K562 (cell line): ENCODE results near the gene DGUOK. TPM values are rescaled to one million over a fixed set of nuclear protein-coding genes. Genes with fewer than 3 reads are reported as not detected.
A peak's percentile ranks its signal among the peaks of the same experiment; 100 is the strongest.

Experiments used
- ATAC-seq: fragments of 200-7000 bp; cut with Tn5 transposase; 3 replicates; pipeline ENCODE4 v1.9.1; 2020; ENCODE audit warnings: moderate library complexity
- BruUV-seq: library from RNA; stranded (reverse); fragments of 400-500 nt; replicated peaks from 2 replicates; lab custom pipeline; 2021; lab: Mats Ljungman, UMichigan
- CTCF ChIA-PET: fragments of 300-600 bp; formaldehyde crosslinking; extraction: SDS; loops from one replicate; lab custom pipeline; 2021; ENCODE audit warnings: low intra/inter-chr PET ratio; lab: Yijun Ruan, JAX
- POLR2A ChIA-PET: fragments of 300-600, 350-650 bp; sonication (Branson Sonifier 250); formaldehyde crosslinking; extraction: SDS; loops from one replicate; lab custom pipeline; 2021; ENCODE audit warnings: antibody characterized with exemption, inconsistent platforms; lab: Yijun Ruan, JAX
- DNase-seq, 4 experiments: peaks; one replicate each; pipeline versions ENCODE4 v3.0.0 to v3.0.0-alpha.2; 2011 to 2018; ENCODE audit warnings: low spot score in 3 of 4, mixed read lengths in 3 of 4; ENCODE audit errors: extremely low read depth in 1 of 4
- FAIRE-seq: peaks from 2 replicates; lab custom pipeline; 2011; peaks lifted over from hg19 to GRCh38; lab: Jason Lieb, UNC
- H2AFZ ChIP-seq: 2 replicates; pipeline ENCODE4 v1.6.0; 2011; ENCODE audit warnings: low read depth, low read length, control low read depth, inconsistent platforms
- H3K27ac ChIP-seq: fragments of 200-600 bp; 3 replicates; pipeline ENCODE4 v1.8.0; 2011; ENCODE audit warnings: low read depth, mild to moderate bottlenecking, control low read depth, inconsistent platforms, low read length, moderate library complexity, mixed read lengths; ENCODE audit errors: extremely low read depth
- H3K27me3 ChIP-seq, 2 experiments: fragments of 300-600 bp in 1 of 2; 2 replicates in 1 of 2; 3 replicates in 1 of 2; pipeline versions ENCODE4 v1.6.0 to v1.8.0; 2011; ENCODE audit warnings: inconsistent platforms in 2 of 2, low read length in 2 of 2, mild to moderate bottlenecking in 1 of 2, mixed read lengths in 1 of 2, moderate library complexity in 1 of 2; ENCODE audit not compliant: control insufficient read depth in 2 of 2, insufficient read depth in 2 of 2
- H3K36me3 ChIP-seq: fragments of 300-600 bp; 3 replicates; pipeline ENCODE4 v1.8.0; 2011; ENCODE audit warnings: mild to moderate bottlenecking, low read length, inconsistent platforms; ENCODE audit not compliant: control insufficient read depth, insufficient read depth
- H3K4me1 ChIP-seq, 2 experiments: fragments of 200-600 bp in 1 of 2; replicated peaks in 1 of 2; 2 replicates in 1 of 2; 3 replicates in 1 of 2; pipeline versions ENCODE4 v1.5.1 to v1.8.0; 2011; ENCODE audit warnings: inconsistent platforms in 2 of 2, low read length in 2 of 2, mild to moderate bottlenecking in 1 of 2, mixed read lengths in 1 of 2, moderate library complexity in 1 of 2; ENCODE audit not compliant: control insufficient read depth in 2 of 2, insufficient read depth in 2 of 2
- H3K4me2 ChIP-seq: 2 replicates; pipeline ENCODE4 v1.6.1; 2011; ENCODE audit warnings: low read length, control low read depth, inconsistent platforms, mixed read lengths; ENCODE audit not compliant: insufficient read depth
- H3K4me3 ChIP-seq: fragments of 200-600 bp; sonication (generic), shearing (Covaris generic); 2 replicates; pipeline ENCODE4 v1.5.1; 2016; ENCODE audit warnings: control low read depth, inconsistent platforms
- H3K79me2 ChIP-seq: fragments of 200-600 bp; 3 replicates; pipeline ENCODE4 v1.8.0; 2011; ENCODE audit warnings: low read length, inconsistent platforms; ENCODE audit not compliant: control insufficient read depth, insufficient read depth
- H3K9ac ChIP-seq, 2 experiments: 2 replicates each; pipeline versions ENCODE4 v1.6.0 to v1.6.1; 2011; ENCODE audit warnings: low read depth in 2 of 2, low read length in 2 of 2, control low read depth in 1 of 2, inconsistent platforms in 1 of 2, mild to moderate bottlenecking in 1 of 2, mixed read lengths in 1 of 2; ENCODE audit not compliant: insufficient read depth in 1 of 2
- H3K9me1 ChIP-seq: one replicate; pipeline ENCODE4 v1.6.0; 2011; ENCODE audit warnings: inconsistent platforms, mild to moderate bottlenecking, low read length, moderate library complexity; ENCODE audit not compliant: control insufficient read depth, insufficient read depth
- H3K9me3 ChIP-seq: replicated peaks from 2 replicates; pipeline ENCODE4 v1.5.1; 2011; ENCODE audit warnings: low read depth, low read length, inconsistent platforms; ENCODE audit not compliant: control insufficient read depth, insufficient read depth
- H4K20me1 ChIP-seq: replicated peaks from 2 replicates; pipeline ENCODE4 v1.6.1; 2011; ENCODE audit warnings: low read length, inconsistent platforms, mixed read lengths; ENCODE audit not compliant: control insufficient read depth, insufficient read depth
- AFF4 ChIP-seq: sonication (generic); formaldehyde crosslinking; IDR thresholded peaks from 2 replicates; pipeline ENCODE4 v1.8.0; 2023; ENCODE audit warnings: mild to moderate bottlenecking, missing genetic modification reagents
- CTCF ChIP-seq, 3 experiments: IDR thresholded peaks in 2 of 3; conservative IDR thresholded peaks in 1 of 3; 2 replicates each; pipeline ENCODE4 v1.5.1; 2011 to 2012; ENCODE audit warnings: low read length in 3 of 3, mild to moderate bottlenecking in 3 of 3, control low read depth in 2 of 3, improper control_type of control experiment in 1 of 3, inconsistent platforms in 1 of 3, low read depth in 1 of 3, mixed read lengths in 1 of 3, moderate library complexity in 1 of 3; ENCODE audit not compliant: insufficient read depth in 2 of 3
- ZFP30 ChIP-seq: fragments of 250-450 bp; sonication (Bioruptor Pico); IDR thresholded peaks from 2 replicates; pipeline ENCODE4 v1.8.0; 2022; ENCODE audit warnings: moderate library complexity, mild to moderate bottlenecking, inconsistent platforms, borderline replicate concordance
- ZKSCAN1 ChIP-seq: fragments of 150-350 bp; IDR thresholded peaks from 2 replicates; pipeline ENCODE4 v1.6.1; 2016; ENCODE audit warnings: low read depth, low read length
- ZNF175 ChIP-seq: fragments of 200-800 bp; sonication (Bioruptor generic); IDR thresholded peaks from 2 replicates; pipeline ENCODE4 v1.6.1; 2016; ENCODE audit warnings: low read depth, mild to moderate bottlenecking, missing genetic modification characterization, missing compliant biosample characterization
- WGBS: fragments of 100-300 bp; shearing (Covaris generic); methylation state at CpG from one replicate; pipeline ENCODE4 v1.1.6; 2016; ENCODE audit warnings: low coverage, mixed read lengths; ENCODE audit not compliant: insufficient coverage; ENCODE audit errors: missing lambda C conversion rate; 5-methylcytosine and 5-hydroxymethylcytosine counted together
- in situ Hi-C: fragments of 300-500 bp; cut with MboI; formaldehyde crosslinking; loops from 4 replicates; pipeline ENCODE4 v1.15.0; 2018; ENCODE audit warnings: inconsistent platforms, mixed read lengths
- intact Hi-C: fragments of 100-400 bp; cut with micrococcal nuclease; formaldehyde crosslinking; loops from 2 replicates; pipeline ENCODE4 v1.14.2; 2022
- polyA plus RNA-seq, 8 experiments: library from polyadenylated mRNA; depleted of rRNA in 4 of 8; stranded (reverse) in 5 of 8; unstranded in 3 of 8; fragments of >200 nt; fragmentation: Nextera tagmentation in 2 of 8; fragmentation: Illumina TruSeq in 1 of 8; extraction: Ambion mirVana in 2 of 8; extraction: Trizol in 1 of 8; gene quantifications; 2 replicates each; pipeline versions ENCODE4 v1.2.1 to v1.2.3, GENCODE V29; 2011 to 2014; ENCODE audit warnings: inconsistent platforms in 1 of 8, missing spikeins in 1 of 8
- total RNA-seq, 7 experiments: library from RNA; depleted of rRNA in 6 of 7; stranded (reverse); fragments of >200 nt in 6 of 7; fragmentation: Illumina TruSeq in 2 of 7; extraction: Trizol in 2 of 7; gene quantifications; 2 replicates each; pipeline versions ENCODE4 v1.2.1 to v1.2.3, GENCODE V29; 2011 to 2021; ENCODE audit warnings: low replicate concordance in 1 of 7
- TF ChIP-seq, protein P1 (sequence below), 3 experiments: fragments of 200-800 bp in 1 of 3; sonication (Bioruptor generic) in 1 of 3; sonication (generic) in 1 of 3; formaldehyde crosslinking in 1 of 3; IDR thresholded peaks; 2 replicates each; pipeline versions ENCODE4 v1.6.1 to v1.8.0; 2016 to 2022; ENCODE audit warnings: mild to moderate bottlenecking in 2 of 3, missing compliant biosample characterization in 2 of 3, missing genetic modification characterization in 2 of 3, missing genetic modification reagents in 1 of 3

The DGUOK gene
- total and polyA plus RNA-seq, 9 of the 15 experiments (the other 6 are each of a cell fraction or from before 2014, with no cell fraction given) = 67.0 to 288 (median 126) TPM

DNA sequence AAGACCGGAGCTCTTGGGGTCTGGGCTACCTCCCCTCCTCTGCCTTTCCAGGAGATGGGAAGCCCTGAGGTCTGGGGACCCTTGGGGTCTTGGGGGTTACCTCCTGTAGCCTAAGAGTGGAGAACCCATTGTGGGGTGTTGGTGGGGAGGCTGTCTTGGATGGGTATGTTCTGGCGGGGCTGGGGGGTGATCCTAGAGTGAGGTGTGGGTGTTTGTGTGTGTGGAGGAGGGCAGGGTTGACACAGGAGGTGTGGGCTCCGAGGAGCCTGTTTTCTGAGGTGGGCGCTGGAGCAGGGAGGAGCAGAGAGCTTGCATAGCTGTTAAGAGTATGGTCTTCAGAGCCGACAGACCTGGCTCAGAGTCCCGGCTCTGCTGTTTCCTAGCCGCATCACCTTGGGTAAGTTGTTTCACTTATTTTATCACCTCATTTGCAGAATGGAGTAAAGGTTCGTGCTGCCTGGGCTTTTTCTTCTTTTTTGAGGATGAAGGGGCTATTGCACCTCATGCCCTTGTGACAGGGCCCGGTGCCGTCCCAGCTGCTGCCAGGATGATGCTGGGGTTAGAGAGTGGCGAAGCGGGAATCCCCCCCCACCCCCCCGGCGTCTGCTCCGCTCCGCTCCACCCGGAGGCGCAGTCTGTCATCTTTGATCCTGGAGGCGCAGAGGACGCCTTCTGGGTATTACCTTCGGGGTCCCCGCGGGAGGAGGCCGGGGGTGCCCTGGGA lies 75.3 kb downstream of the DGUOK start:
- intact Hi-C loops = loop anchor here (5.0 kb wide), 2 partner anchors 35 to 140 kb away; no protein-coding TSS in a partner anchor
- H3K9ac ChIP-seq = peak overlapping the region in 1 of 2 experiments; percentile 53; a peak in 2 of 4 replicates

More for the DNA sequence above, 75.3 kb downstream of the DGUOK start:
- Histone ChIP-seq H4K20me1 (peaks cover 10% of the 10 kb centered on the region; the same call in 1 of the 2 replicates), H3K36me3 (peaks cover 12% of the 10 kb centered on the region; the same call in 2 of the 3 replicates), H2AFZ (peak overlapping the region; percentile 44; the same call in 1 of the 2 replicates), H3K4me2 (peak overlapping the region; percentile 97), H3K9me1 (no peaks in the 10 kb centered on the region), H3K4me3 (peak overlapping the region; percentile 58), H3K79me2 (peaks cover 92% of the 10 kb centered on the region), H3K27ac (no peak overlapping the region), H3K9me3 (no peaks in the 10 kb centered on the region), H3K4me1 (peaks cover 41 to 47% of the 10 kb centered on the region in 2 experiments), H3K27me3 (no peaks in the 10 kb centered on the region)
- ChIA-PET CTCF (no interaction called here), POLR2A (interaction anchor here (0.6 to 2.7 kb wide), 9 partner anchors 8 to 748 kb away, joined by 3 to 19 read pairs (median 4); no protein-coding TSS in a partner anchor)
- no peak for TF ChIP-seq ZNF175 (CRISPR knock-in tag)
- 0 out of 6 replicates have a peak, but pooled peaks of 1 of the 3 experiments have one; percentile 0 for TF ChIP-seq CTCF (IDR thresholded peaks at IDR 0.05 in 2 of 3, conservative IDR thresholded peaks at IDR 0.05 in 1 of 3; ENCODE audit: insufficient read depth in 2 of 3, low read depth in 1 of 3, low read length in 3 of 3)
- no peak for TF ChIP-seq ZFP30 (CRISPR knock-in tag)
- TF ChIP-seq ZKSCAN1 = no peak
- TF ChIP-seq AFF4 (CRISPR knock-in tag) = 0 out of 2 replicates have a peak, but pooled peaks have one; percentile 12
- TF ChIP-seq, protein P1, sequence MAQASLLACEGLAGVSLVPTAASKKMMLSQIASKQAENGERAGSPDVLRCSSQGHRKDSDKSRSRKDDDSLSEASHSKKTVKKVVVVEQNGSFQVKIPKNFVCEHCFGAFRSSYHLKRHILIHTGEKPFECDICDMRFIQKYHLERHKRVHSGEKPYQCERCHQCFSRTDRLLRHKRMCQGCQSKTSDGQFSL (CRISPR knock-in tag; IDR thresholded peaks at IDR 0.05) = peak; percentile 44; the same call in 1 of the 2 replicates
- TF ChIP-seq, protein P1 (tag; IDR thresholded peaks at IDR 0.05) = peak in 1 of 2 experiments; percentile 86; a peak in 2 of 4 replicates
- ATAC-seq (no peak), DNase-seq (no peak), FAIRE-seq (no peak)
- no TSS peak for BruUV-seq
- WGBS = 18% methylated on average over 20 of the region's 24 CpGs
- in situ Hi-C loops = no loop called here
